Measurements from ENCODE around the gene UNC13A. TPM values are rescaled to one million over a fixed set of nuclear protein-coding genes. Genes with fewer than 3 reads are reported as not detected.

The UNC13A gene
- total RNA-seq, 4 donors from 2014 or later = 0.38 to 0.83 (median 0.62) TPM

- H3K36me3 ChIP-seq = no peaks in the 10 kb centered on the region
Measured at GRCh38 chr19:17703824-17704463, 15.8 kb upstream of the UNC13A start.

GRCh38 chr19:17695198-17695597, 7.0 kb upstream of the UNC13A start:
- Histone ChIP-seq H3K9me3 (no peaks in the 10 kb centered on the region), H3K4me1 (no peaks in the 10 kb centered on the region), H3K4me3 (no peak overlapping the region), H3K27me3 (no peaks in the 10 kb centered on the region), H3K27ac (no peak overlapping the region), H3K36me3 (no peaks in the 10 kb centered on the region)
- no peak for DNase-seq
- no peak for TF ChIP-seq POLR2A (IDR thresholded peaks at IDR 0.05)

More at GRCh38 chr19:17703824-17704463, 15.8 kb upstream of the UNC13A start:
- no peaks in the 10 kb centered on the region for H3K9me3 ChIP-seq
- DNase-seq = peak; percentile 64 to 85 (median 68)
- H3K4me1 ChIP-seq = no peaks in the 10 kb centered on the region
- no peak overlapping the region for H3K27ac ChIP-seq
- TF ChIP-seq CTCF (IDR thresholded peaks at IDR 0.05) (peak; percentile 76 to 95 (median 82)), POLR2A (IDR thresholded peaks at IDR 0.05) (no peak)
- H3K27me3 ChIP-seq = no peaks in the 10 kb centered on the region
- no peak overlapping the region for H3K4me3 ChIP-seq

- Histone ChIP-seq H3K27me3 (peaks cover 0 to 11% of the 10 kb centered on the region in 2 donors), H3K4me1 (peaks cover 0 to 9% (median 4%) of the 10 kb centered on the region in 4 donors), H3K27ac (no peak overlapping the region), H3K9me3 (no peaks in the 10 kb centered on the region), H3K36me3 (no peaks in the 10 kb centered on the region), H3K4me3 (no peak overlapping the region)
- no peak for DNase-seq
- no peak for TF ChIP-seq CTCF (IDR thresholded peaks at IDR 0.05)
- TF ChIP-seq POLR2A (IDR thresholded peaks at IDR 0.05) = no peak
Measured at GRCh38 chr19:17692566-17692965, 4.4 kb upstream of the UNC13A start.

- H3K9me3 ChIP-seq = no peaks in the 10 kb centered on the region
- H3K27me3 ChIP-seq = peaks cover 0 to 23% of the 10 kb centered on the region in 2 donors
- no peaks in the 10 kb centered on the region for H3K36me3 ChIP-seq
- no peak overlapping the region for H3K4me3 ChIP-seq
- TF ChIP-seq CTCF (IDR thresholded peaks at IDR 0.05) (no peak), POLR2A (IDR thresholded peaks at IDR 0.05) (no peak)
- H3K4me1 ChIP-seq = peaks cover 0 to 22% (median 9%) of the 10 kb centered on the region in 4 donors
- no peak overlapping the region for H3K27ac ChIP-seq
- no peak for DNase-seq
Measured at GRCh38 chr19:17688853-17689595, 870 bp upstream of the UNC13A start.

- H3K9me3 ChIP-seq = no peaks in the 10 kb centered on the region
- no peak for DNase-seq
- H3K4me3 ChIP-seq = no peak overlapping the region
- H3K36me3 ChIP-seq = no peaks in the 10 kb centered on the region
- peaks cover 0 to 22% (median 9%) of the 10 kb centered on the region in 4 donors for H3K4me1 ChIP-seq
- H3K27ac ChIP-seq = no peak overlapping the region
- H3K27me3 ChIP-seq = peaks cover 0 to 23% of the 10 kb centered on the region in 2 donors
- no peak for TF ChIP-seq CTCF (IDR thresholded peaks at IDR 0.05)
- TF ChIP-seq POLR2A (IDR thresholded peaks at IDR 0.05) = no peak
Measured at GRCh38 chr19:17687141-17687856, 855 bp downstream of the UNC13A start.
